Measurements from ENCODE around the gene NRCAM.

Gene NRCAM

GRCh38 chr7:108236681-108237415, 219.4 kb downstream of the NRCAM start:
- no peak for DNase-seq

- no peak for DNase-seq
These were observed 220.7 kb downstream of the NRCAM start for GRCh38 chr7:108235451-108236061.

- no peak for DNase-seq
These were observed 221.2 kb downstream of the NRCAM start for GRCh38 chr7:108234971-108235450.

GRCh38 chr7:108234281-108234680, 222.0 kb downstream of the NRCAM start:
- no peak for DNase-seq

- DNase-seq, result no peak
These were observed 224.2 kb downstream of the NRCAM start for GRCh38 chr7:108232076-108232475.

- no peak for DNase-seq
These were observed 225.0 kb downstream of the NRCAM start for GRCh38 chr7:108231221-108231620.

- DNase-seq, result no peak
These were observed 228.9 kb downstream of the NRCAM start for GRCh38 chr7:108227366-108227765.

GRCh38 chr7:108226816-108227299, 229.4 kb downstream of the NRCAM start:
- no peak for DNase-seq

GRCh38 chr7:108225531-108226181, 230.6 kb downstream of the NRCAM start:
- no peak for DNase-seq

GRCh38 chr7:108224387-108224786, 231.8 kb downstream of the NRCAM start:
- DNase-seq, result no peak

GRCh38 chr7:108222236-108222892, 233.9 kb downstream of the NRCAM start:
- no peak for DNase-seq

GRCh38 chr7:108211382-108212201, 244.6 kb downstream of the NRCAM start:
- no peak for DNase-seq

- no peak for DNase-seq
These were observed 245.4 kb downstream of the NRCAM start for GRCh38 chr7:108210796-108211195.

- DNase-seq, result no peak
These were observed 250.9 kb downstream of the NRCAM start for GRCh38 chr7:108205311-108205710.

GRCh38 chr7:108204281-108204796, 251.9 kb downstream of the NRCAM start:
- DNase-seq, result no peak

- no peak for DNase-seq
These were observed 252.7 kb downstream of the NRCAM start for GRCh38 chr7:108203537-108203936.

GRCh38 chr7:108202743-108203142, 253.5 kb downstream of the NRCAM start:
- no peak for DNase-seq

GRCh38 chr7:108201766-108202165, 254.5 kb downstream of the NRCAM start:
- DNase-seq, result no peak

- DNase-seq, result no peak
These were observed 255.9 kb downstream of the NRCAM start for GRCh38 chr7:108200326-108200725.

GRCh38 chr7:108197371-108198091, 258.7 kb downstream of the NRCAM start:
- DNase-seq, result no peak

- no peak for DNase-seq
These were observed 260.2 kb downstream of the NRCAM start for GRCh38 chr7:108196004-108196403.
